HG03558 (cell line): Measurements from ENCODE around the gene LCE1C.

Experiments used
- ATAC-seq: cut with Tn5 transposase; IDR thresholded peaks from one replicate; pipeline ENCODE4 v1.9.1; 2021; ENCODE audit warnings: moderate number of reproducible peaks; ENCODE audit not compliant: unreplicated experiment; ENCODE audit errors: extremely low read depth

LCE1C gene

GRCh38 chr1:152760551-152761190, 45.8 kb downstream of the LCE1C start:
- no peak for ATAC-seq

DNA sequence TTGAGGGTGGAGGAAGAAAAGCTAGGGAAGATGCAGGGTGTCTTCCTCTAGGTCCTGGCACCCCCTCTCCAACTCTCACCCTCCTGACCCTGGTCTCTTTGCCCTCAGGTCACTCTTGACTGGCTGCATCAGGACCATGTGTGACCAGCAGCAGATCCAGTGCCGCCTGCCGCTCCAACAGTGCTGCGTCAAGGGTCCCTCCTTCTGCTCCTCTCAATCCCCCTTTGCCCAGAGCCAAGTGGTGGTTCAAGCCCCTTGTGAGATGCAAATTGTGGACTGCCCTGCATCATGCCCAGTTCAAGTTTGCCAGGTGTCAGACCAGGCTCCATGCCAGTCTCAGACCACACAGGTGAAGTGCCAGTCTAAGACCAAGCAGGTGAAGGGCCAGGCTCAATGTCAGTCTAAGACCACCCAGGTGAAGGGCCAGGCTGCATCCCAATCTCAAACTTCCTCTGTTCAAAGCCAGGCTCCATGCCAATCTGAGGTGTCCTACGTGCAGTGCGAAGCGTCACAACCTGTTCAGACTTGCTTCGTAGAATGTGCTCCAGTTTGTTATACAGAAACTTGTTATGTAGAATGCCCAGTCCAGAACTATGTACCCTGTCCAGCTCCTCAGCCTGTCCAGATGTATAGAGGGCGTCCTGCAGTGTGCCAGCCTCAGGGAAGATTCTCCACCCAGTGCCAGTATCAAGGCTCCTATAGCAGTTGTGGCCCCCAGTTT, 46.8 kb downstream of the LCE1C start:
- ATAC-seq, result no peak

DNA sequence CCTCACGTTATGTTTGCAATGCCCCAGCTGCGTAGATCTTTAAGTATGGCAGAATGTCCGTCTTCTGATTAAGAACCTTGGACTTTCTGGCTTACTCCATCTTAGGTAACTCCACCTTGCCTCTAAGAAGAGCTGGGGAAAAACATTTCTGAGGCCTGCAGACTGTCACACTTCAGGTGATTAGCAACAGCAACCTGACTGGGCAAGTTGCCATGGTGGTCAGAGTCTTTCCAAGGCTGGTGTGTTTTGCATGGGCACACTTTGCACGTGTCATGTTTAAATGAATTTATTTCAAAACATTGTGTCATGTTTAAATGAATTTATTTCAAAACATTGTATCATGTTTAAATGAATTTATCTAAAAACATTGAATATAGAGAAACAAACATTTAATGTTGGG, 47.8 kb downstream of the LCE1C start:
- no peak for ATAC-seq

DNA sequence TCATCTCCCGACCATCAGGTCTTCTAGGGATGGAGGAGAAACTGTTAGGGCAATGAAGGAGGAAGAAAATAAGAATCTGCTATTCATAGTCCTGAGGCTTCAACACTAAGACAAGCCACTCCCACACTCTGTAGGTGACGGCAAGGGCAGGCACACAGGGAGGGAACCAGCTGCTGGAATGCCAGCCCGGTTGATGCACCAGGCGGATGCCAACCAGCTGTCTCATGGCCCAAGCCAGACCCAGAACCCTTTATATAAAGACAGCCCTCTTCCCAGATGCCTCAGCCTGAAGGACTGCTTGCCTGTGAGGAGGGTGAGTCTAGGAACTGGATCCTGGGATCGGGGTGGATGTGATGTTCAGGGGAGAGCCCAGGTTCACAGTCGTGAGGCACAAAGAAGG, 48.7 kb downstream of the LCE1C start, which contains the start of gene KPRP:
KPRP (plus strand) TSS at position 279 of the 400 bp plus-strand sequence. CDS start 1,564 bp downstream, outside the sequence.
- ATAC-seq, result no peak

GRCh38 chr1:152756872-152757271, 49.6 kb downstream of the LCE1C start:
- ATAC-seq, result no peak
